Stimulated activated CD8-positive, alpha-beta memory T cell treated with anti-CD3 and anti-CD28 coated beads, Interleukin-15, amount 100 ng/mL, for 4 hours (primary cell): ENCODE data around the gene ICAM1.

ENCODE experiments used
- DNase-seq, 2 donors: peaks; one replicate each; pipeline ENCODE4 v3.0.0-alpha.2; 2020; ENCODE audit warnings: low read depth in 2 of 2

ICAM1 gene

GRCh38 chr19:10292789-10293636 is 22.1 kb downstream of the ICAM1 start:
- no peak for DNase-seq

DNA sequence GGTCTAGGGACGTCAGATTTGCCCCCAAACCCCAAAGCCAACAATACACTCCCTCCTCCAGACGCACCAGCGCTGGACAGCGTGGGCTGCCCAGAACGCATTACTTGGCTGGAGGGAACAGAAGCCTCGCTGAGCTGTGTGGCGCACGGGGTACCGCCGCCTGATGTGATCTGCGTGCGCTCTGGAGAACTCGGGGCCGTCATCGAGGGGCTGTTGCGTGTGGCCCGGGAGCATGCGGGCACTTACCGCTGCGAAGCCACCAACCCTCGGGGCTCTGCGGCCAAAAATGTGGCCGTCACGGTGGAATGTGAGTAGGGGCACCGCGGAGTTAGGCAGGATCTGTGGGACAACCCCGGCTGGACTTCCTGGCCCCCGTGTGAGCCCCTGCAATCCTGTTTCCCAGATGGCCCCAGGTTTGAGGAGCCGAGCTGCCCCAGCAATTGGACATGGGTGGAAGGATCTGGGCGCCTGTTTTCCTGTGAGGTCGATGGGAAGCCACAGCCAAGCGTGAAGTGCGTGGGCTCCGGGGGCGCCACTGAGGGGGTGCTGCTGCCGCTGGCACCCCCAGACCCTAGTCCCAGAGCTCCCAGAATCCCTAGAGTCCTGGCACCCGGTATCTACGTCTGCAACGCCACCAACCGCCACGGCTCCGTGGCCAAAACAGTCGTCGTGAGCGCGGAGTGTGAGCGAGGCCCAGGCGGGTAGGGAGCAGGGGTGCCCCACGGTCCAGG is 22.9 kb downstream of the ICAM1 start:
- DNase-seq, result no peak

GRCh38 chr19:10294368-10294697 is 23.4 kb downstream of the ICAM1 start:
- no peak for DNase-seq

GRCh38 chr19:10295305-10295846 is 24.5 kb downstream of the ICAM1 start:
- peak in 1 of 2 donors; percentile 51 for DNase-seq

DNA sequence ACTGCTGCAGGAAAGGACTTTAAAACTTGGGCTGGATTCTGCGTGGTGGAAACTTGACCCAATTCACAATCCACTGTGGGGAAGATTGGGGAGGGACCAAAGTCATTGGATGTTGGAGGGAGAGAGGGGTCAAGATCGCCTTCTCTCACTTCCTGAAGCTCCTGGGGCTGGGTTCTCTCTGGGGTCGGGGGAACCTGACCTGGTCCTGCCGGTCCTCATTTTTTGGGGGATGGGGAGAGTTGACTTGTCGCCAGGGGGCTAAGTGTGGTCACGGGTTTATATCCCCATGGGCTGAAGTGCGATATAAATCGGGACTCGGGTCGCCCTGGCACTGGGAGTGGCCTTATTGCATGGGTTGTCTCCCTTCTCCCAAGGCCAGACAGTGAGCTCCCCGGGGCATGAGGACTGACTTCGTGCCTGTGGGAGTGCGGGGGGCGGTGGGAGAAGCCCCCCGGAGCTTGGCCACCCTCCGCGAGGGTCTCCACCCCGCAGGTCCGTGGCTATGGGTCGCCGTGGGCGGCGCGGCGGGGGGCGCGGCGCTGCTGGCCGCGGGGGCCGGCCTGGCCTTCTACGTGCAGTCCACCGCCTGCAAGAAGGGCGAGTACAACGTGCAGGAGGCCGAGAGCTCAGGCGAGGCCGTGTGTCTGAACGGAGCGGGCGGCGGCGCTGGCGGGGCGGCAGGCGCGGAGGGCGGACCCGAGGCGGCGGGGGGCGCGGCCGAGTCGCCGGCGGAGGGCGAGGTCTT is 25.1 kb downstream of the ICAM1 start:
- no peak for DNase-seq

DNA sequence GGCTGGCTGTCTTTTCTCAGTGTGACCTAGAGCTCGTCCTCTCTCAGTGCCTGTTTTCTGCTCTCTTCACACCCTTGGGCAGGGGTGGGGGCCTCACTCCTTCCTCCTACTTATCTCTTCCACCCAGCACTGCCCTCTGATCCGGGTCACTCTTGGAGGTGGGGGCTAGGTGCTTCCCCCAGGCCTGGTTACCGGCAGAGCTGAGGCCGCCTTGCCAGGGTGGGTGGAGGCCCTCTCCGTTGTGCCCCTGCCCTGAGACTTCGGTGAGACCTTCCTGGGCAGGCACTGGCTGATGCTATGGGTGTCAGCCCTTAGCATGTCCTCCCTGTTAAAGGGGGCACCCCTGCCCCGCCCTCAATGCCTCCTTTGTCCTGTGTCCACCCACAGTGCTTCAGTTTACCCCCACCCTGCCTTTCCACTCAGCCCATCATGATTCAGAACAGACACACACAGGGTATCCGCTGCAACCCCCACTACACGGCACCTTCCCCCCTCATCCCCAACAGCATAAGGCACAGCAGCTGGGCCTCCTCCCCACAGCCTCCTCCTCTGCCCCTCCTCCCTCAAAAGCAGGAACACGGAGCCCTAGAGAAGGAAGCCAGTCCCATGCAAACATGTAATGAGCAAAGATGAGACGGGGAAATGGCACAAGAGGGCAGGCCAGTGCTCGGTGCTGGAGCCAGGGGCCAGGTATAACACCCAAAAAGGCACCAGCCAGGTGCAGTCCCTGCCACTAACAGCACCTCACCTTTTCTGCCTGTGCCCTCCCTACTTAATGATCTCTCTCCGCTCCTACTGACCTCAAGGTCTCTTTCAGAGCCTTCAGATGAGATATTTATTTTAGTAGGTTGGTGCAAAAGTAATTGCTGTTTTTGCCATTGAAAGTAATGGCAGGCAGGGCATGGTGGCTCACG is 28.9 kb downstream of the ICAM1 start:
- DNase-seq, result no peak

GRCh38 chr19:10305139-10305806 is 34.4 kb downstream of the ICAM1 start:
- no peak for DNase-seq

- DNase-seq, result no peak
Measured at GRCh38 chr19:10306327-10306726, 35.4 kb downstream of the ICAM1 start.

- DNase-seq, result no peak
Measured at GRCh38 chr19:10309423-10309822, 38.5 kb downstream of the ICAM1 start, which contains the start of gene ZGLP1. Gene ZGLP1 (minus strand): TSS chr19:10309815.

DNA sequence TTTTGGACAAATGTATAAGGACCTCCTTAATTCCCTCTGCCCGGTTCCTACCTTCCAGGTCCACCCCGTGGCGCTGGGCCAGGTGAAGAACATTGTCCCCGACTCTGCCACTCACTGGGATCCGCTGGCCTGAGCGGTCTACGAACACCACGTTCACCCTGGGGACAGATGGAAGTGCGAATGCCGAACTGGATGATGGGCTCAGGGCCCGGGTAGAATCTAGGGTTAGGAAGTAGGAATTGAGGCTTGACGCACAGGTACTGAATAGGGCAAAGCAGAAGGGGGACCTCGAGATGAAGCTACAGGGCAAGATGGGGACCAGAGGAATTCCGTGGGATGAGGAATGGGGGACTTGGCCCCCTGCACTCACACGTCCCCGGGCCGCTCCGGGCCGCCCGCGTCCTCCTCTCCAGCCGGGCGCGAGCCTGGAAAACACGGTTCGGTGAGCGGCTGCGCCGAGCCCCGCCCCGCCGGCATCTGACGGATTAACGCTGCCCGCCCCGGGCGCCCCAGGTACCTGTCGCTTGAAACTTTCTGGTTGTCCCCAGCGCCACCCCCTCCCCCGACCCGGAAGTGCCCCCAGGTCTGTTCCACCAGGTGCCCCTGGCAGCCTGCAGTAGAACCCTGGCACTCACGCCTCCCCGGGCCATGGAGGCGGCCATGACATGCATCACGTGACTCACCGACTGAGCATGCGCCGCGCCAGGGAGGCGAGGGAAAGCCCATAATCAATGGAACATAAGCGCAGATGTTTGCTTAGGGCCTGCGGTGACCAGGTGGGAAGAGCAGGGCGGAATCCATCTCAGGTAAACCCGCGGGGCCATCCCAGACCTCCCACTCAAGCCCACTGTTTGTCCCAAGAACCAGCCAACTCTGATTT is 44.7 kb downstream of the ICAM1 start, which contains the start of gene FDX2:
Gene FDX2 (minus strand): TSS at position 681 of the 880 bp plus-strand sequence. CDS start 19 bp downstream, at position 662.
- DNase-seq, result peak; percentile 79 to 86

GRCh38 chr19:10316229-10317044 is 45.5 kb downstream of the ICAM1 start:
- DNase-seq, result no peak

GRCh38 chr19:10317045-10317856 is 46.3 kb downstream of the ICAM1 start:
- DNase-seq, result no peak

- no peak for DNase-seq
Measured at GRCh38 chr19:10317857-10318462, 47.0 kb downstream of the ICAM1 start.

GRCh38 chr19:10318807-10319682 is 48.1 kb downstream of the ICAM1 start:
- no peak for DNase-seq

DNA sequence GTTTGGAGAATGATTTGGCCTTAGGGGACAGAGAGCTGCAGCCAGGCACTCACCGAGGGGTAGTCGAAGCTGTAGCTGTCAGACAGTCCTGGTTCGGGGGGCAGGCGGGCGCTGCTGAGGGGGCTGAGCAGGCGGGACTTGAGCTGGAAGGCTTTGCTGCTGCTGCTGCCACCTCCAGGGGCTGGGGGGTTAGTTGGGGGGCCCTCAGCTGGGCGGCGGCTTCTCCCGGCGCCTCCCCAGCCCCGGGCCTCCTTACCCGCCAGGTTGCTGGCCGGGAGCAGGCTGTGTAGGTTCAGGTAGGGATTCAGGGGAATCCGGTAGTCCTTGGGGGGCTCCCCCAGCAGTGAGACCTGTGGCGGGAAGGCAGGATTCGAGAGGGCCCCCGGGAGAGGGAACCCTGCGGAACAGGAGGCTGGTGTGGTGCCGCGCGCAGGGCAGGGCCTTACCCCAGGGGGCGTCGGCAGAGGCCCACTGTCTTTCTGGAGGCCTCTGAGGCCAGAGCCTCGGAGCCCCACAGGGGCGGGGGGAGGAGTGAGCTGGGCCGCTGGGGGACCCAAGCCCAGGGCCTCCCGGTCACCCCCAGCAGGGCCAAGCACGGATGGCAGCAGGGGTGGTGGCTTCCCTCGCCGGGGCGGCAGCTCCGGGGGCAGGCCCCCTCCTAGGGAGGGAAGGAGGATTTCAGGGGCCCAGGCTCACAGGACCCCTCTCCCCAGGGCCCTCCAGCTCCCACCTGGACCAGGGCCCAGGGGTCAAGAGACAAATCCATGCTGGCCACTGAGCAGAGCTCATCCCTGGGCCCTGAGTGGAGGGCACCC is 49.9 kb downstream of the ICAM1 start:
- no peak for DNase-seq
